Stimulated activated CD8-positive, alpha-beta memory T cell treated with anti-CD3 and anti-CD28 coated beads, Interleukin-15, amount 100 ng/mL, for 24 hours (primary cell): ENCODE measurements around the gene GLCE.

Source experiments
- DNase-seq: peaks from one replicate; pipeline ENCODE4 v3.0.0-alpha.2; 2020; ENCODE audit warnings: low read depth

The GLCE gene

GRCh38 chr15:69206079-69206478, 45.6 kb downstream of the GLCE start:
- DNase-seq = no peak

GRCh38 chr15:69209661-69210060, 49.2 kb downstream of the GLCE start:
- DNase-seq = no peak

- DNase-seq = no peak
These were observed 50.1 kb downstream of the GLCE start for GRCh38 chr15:69210574-69210973.

- DNase-seq = no peak
These were observed 53.4 kb downstream of the GLCE start for GRCh38 chr15:69213786-69214185.

GRCh38 chr15:69215314-69216035, 55.0 kb downstream of the GLCE start:
- no peak for DNase-seq

- no peak for DNase-seq
These were observed 56.9 kb downstream of the GLCE start for GRCh38 chr15:69217381-69217780.

GRCh38 chr15:69219690-69220089, 59.3 kb downstream of the GLCE start:
- DNase-seq = no peak

- no peak for DNase-seq
These were observed 61.6 kb downstream of the GLCE start for GRCh38 chr15:69222002-69222474.

GRCh38 chr15:69223083-69223813, 62.8 kb downstream of the GLCE start:
- no peak for DNase-seq

- DNase-seq = no peak
These were observed 63.9 kb downstream of the GLCE start for GRCh38 chr15:69224383-69224782.

GRCh38 chr15:69225355-69226022, 65.1 kb downstream of the GLCE start:
- no peak for DNase-seq

GRCh38 chr15:69226023-69226355, 65.6 kb downstream of the GLCE start:
- DNase-seq = no peak

GRCh38 chr15:69232144-69232543, 71.7 kb downstream of the GLCE start:
- no peak for DNase-seq

- no peak for DNase-seq
These were observed 72.3 kb downstream of the GLCE start for GRCh38 chr15:69232765-69233164.

GRCh38 chr15:69234676-69235075, 74.2 kb downstream of the GLCE start:
- DNase-seq = no peak

GRCh38 chr15:69236505-69236904, 76.1 kb downstream of the GLCE start:
- no peak for DNase-seq

- no peak for DNase-seq
These were observed 77.3 kb downstream of the GLCE start for GRCh38 chr15:69237718-69238117.

- DNase-seq = no peak
These were observed 84.4 kb downstream of the GLCE start for GRCh38 chr15:69244798-69245197.

- DNase-seq = no peak
These were observed 92.7 kb downstream of the GLCE start for GRCh38 chr15:69253156-69253555.

- DNase-seq = no peak
These were observed 105.0 kb downstream of the GLCE start for GRCh38 chr15:69265347-69265955.

- no peak for DNase-seq
These were observed 110.8 kb downstream of the GLCE start for GRCh38 chr15:69271217-69271616.

GRCh38 chr15:69272139-69272538, 111.7 kb downstream of the GLCE start:
- DNase-seq = no peak

GRCh38 chr15:69272891-69273290, 112.5 kb downstream of the GLCE start:
- no peak for DNase-seq
